IMR-90 (cell line): ENCODE data around the gene FMNL3. TPM values are rescaled to one million over a fixed set of nuclear protein-coding genes. Genes with fewer than 3 reads are reported as not detected.

ENCODE experiments used
- ATAC-seq: fragments of 200-7000 bp; cut with Tn5 transposase; 2 replicates; pipeline ENCODE4 v1.9.1; 2020; ENCODE audit warnings: low read depth, mild to moderate bottlenecking, moderate library complexity
- BruUV-seq: library from RNA; stranded (reverse); fragments of 400-500 nt; replicated peaks from 2 replicates; lab custom pipeline; 2021; lab: Mats Ljungman, UMichigan
- CTCF ChIA-PET: fragments of 300-600 bp; formaldehyde crosslinking; extraction: SDS; loops from one replicate; lab custom pipeline; 2021; ENCODE audit warnings: antibody characterized with exemption; lab: Yijun Ruan, JAX
- POLR2A ChIA-PET: fragments of 300-600 bp; sonication (Branson Sonifier 250); formaldehyde crosslinking; loops from one replicate; lab custom pipeline; 2022; ENCODE audit warnings: antibody characterized with exemption; ENCODE audit not compliant: unreplicated experiment; lab: Charles Lee
- DNase-seq: peaks from one replicate; pipeline ENCODE4 v3.0.0; 2013
- H2AFZ ChIP-seq: replicated peaks from 2 replicates; pipeline ENCODE3; 2013; ENCODE audit warnings: low read length, mild to moderate bottlenecking; ENCODE audit not compliant: poor library complexity
- H2AK5ac ChIP-seq: 2 replicates; pipeline ENCODE4 v1.6.1; 2013; ENCODE audit warnings: low read depth, low read length, inconsistent platforms
- H2AK9ac ChIP-seq: replicated peaks from 2 replicates; pipeline ENCODE3; 2013; ENCODE audit warnings: mild to moderate bottlenecking, low read depth, low read length, moderate library complexity; ENCODE audit not compliant: poor library complexity
- H2BK120ac ChIP-seq: 2 replicates; pipeline ENCODE4 v1.6.1; 2013; ENCODE audit warnings: low read depth, low read length, inconsistent platforms
- H2BK15ac ChIP-seq: 3 replicates; pipeline ENCODE4 v1.6.1; 2013; ENCODE audit warnings: low read depth, low read length, inconsistent platforms
- H2BK20ac ChIP-seq: 2 replicates; pipeline ENCODE4 v1.6.1; 2013; ENCODE audit warnings: low read depth, mild to moderate bottlenecking, inconsistent platforms, low read length, moderate library complexity
- H2BK5ac ChIP-seq: 2 replicates; pipeline ENCODE4 v1.6.1; 2013; ENCODE audit warnings: mild to moderate bottlenecking, low read depth, low read length, inconsistent platforms; ENCODE audit not compliant: poor library complexity, severe bottlenecking
- H3K14ac ChIP-seq: replicated peaks from 2 replicates; pipeline ENCODE4 v1.6.1; 2013; ENCODE audit warnings: low read depth, low read length, inconsistent platforms
- H3K18ac ChIP-seq: 2 replicates; pipeline ENCODE4 v1.6.1; 2013; ENCODE audit warnings: low read depth, low read length, control low read depth
- H3K23ac ChIP-seq: 2 replicates; pipeline ENCODE4 v1.6.1; 2013; ENCODE audit warnings: low read depth, low read length, inconsistent platforms
- H3K27ac ChIP-seq: 2 replicates; pipeline ENCODE4 v1.5.1; 2013; ENCODE audit warnings: mild to moderate bottlenecking, control low read depth, low read length; ENCODE audit not compliant: insufficient read depth
- H3K27me3 ChIP-seq: 2 replicates; pipeline ENCODE4 v1.6.1; 2013; ENCODE audit warnings: low read length; ENCODE audit not compliant: control insufficient read depth, insufficient read depth
- H3K36me3 ChIP-seq: 2 replicates; pipeline ENCODE4 v1.6.1; 2013; ENCODE audit warnings: low read length, mixed read lengths; ENCODE audit not compliant: control insufficient read depth, insufficient read depth
- H3K4ac ChIP-seq: 2 replicates; pipeline ENCODE4 v1.6.1; 2013; ENCODE audit warnings: low read depth, low read length, inconsistent platforms
- H3K4me1 ChIP-seq: 2 replicates; pipeline ENCODE4 v1.6.1; 2013; ENCODE audit warnings: low read length, mixed read lengths; ENCODE audit not compliant: control insufficient read depth, insufficient read depth
- H3K4me2 ChIP-seq: 2 replicates; pipeline ENCODE4 v1.6.1; 2013; ENCODE audit warnings: low read depth, mild to moderate bottlenecking, control low read depth, low read length, moderate library complexity
- H3K4me3 ChIP-seq: 2 replicates; pipeline ENCODE4 v1.5.1; 2013; ENCODE audit warnings: low read depth, mild to moderate bottlenecking, control low read depth, low read length, moderate library complexity; ENCODE audit not compliant: insufficient read depth
- H3K56ac ChIP-seq: 2 replicates; pipeline ENCODE4 v1.6.1; 2013; ENCODE audit warnings: low read length, inconsistent platforms; ENCODE audit not compliant: insufficient read depth; ENCODE audit errors: extremely low read depth
- H3K79me1 ChIP-seq, 2 experiments: 2 replicates each; pipeline ENCODE4 v1.6.1; 2013; ENCODE audit warnings: low read length in 2 of 2, inconsistent platforms in 1 of 2, low read depth in 1 of 2
- H3K9ac ChIP-seq: 2 replicates; pipeline ENCODE4 v1.6.1; 2013; ENCODE audit warnings: low read depth, low read length, control low read depth
- H3K9me1 ChIP-seq: 2 replicates; pipeline ENCODE4 v1.6.1; 2013; ENCODE audit warnings: low read length, inconsistent platforms; ENCODE audit not compliant: insufficient read depth
- H3K9me3 ChIP-seq: 2 replicates; pipeline ENCODE4 v1.6.1; 2013; ENCODE audit warnings: low read length; ENCODE audit not compliant: control insufficient read depth, insufficient read depth
- H4K20me1 ChIP-seq: 2 replicates; pipeline ENCODE4 v1.6.1; 2013; ENCODE audit warnings: low read length, inconsistent platforms; ENCODE audit not compliant: insufficient read depth
- H4K5ac ChIP-seq: 2 replicates; pipeline ENCODE4 v1.6.1; 2013; ENCODE audit warnings: mild to moderate bottlenecking, low read depth, low read length, control low read depth
- H4K8ac ChIP-seq, 2 experiments: 2 replicates each; pipeline ENCODE4 v1.6.1; 2013; ENCODE audit warnings: low read depth in 2 of 2, low read length in 2 of 2, control low read depth in 1 of 2, inconsistent platforms in 1 of 2
- H4K91ac ChIP-seq: 2 replicates; pipeline ENCODE4 v1.6.1; 2013; ENCODE audit warnings: low read depth, low read length, inconsistent platforms; ENCODE audit not compliant: insufficient read depth
- ELK1 ChIP-seq: fragments of 150-350 bp; IDR thresholded peaks from 2 replicates; pipeline ENCODE4 v1.6.1; 2016; ENCODE audit warnings: low read depth, mild to moderate bottlenecking, low read length, moderate library complexity, borderline replicate concordance
- FOS ChIP-seq: fragments of 150-350 bp; IDR thresholded peaks from 2 replicates; pipeline ENCODE4 v1.6.1; 2016; ENCODE audit warnings: low read depth, low read length
- MAFK ChIP-seq: IDR thresholded peaks from 2 replicates; pipeline ENCODE4 v1.6.1; 2012; ENCODE audit warnings: low read depth, low read length, improper control_type of control experiment
- MXI1 ChIP-seq: IDR thresholded peaks from 2 replicates; pipeline ENCODE4 v1.6.1; 2012; ENCODE audit warnings: low read depth, mild to moderate bottlenecking, low read length, moderate library complexity, borderline replicate concordance
- NFE2L2 ChIP-seq: fragments of 150-350 bp; IDR thresholded peaks from 2 replicates; pipeline ENCODE4 v1.6.1; 2016; ENCODE audit warnings: low read depth, mild to moderate bottlenecking, low read length
- RAD21 ChIP-seq: IDR thresholded peaks from 2 replicates; pipeline ENCODE4 v1.6.1; 2012; ENCODE audit warnings: low read length, improper control_type of control experiment
- RCOR1 ChIP-seq: IDR thresholded peaks from 2 replicates; pipeline ENCODE4 v1.6.1; 2012; ENCODE audit warnings: mild to moderate bottlenecking, low read length, improper control_type of control experiment; ENCODE audit not compliant: insufficient replicate concordance
- RFX5 ChIP-seq: IDR thresholded peaks from 2 replicates; pipeline ENCODE4 v1.8.0; 2012; ENCODE audit warnings: low read depth, mild to moderate bottlenecking, low read length, moderate library complexity
- SMC3 ChIP-seq: fragments of 150-350 bp; IDR thresholded peaks from 2 replicates; pipeline ENCODE4 v1.6.1; 2016; ENCODE audit warnings: low read depth, mild to moderate bottlenecking, antibody characterized with exemption, low read length, moderate library complexity
- whole genome bisulfite sequencing, 2 experiments: methylation state at CpG; one replicate each; pipeline versions ENCODE4 v1.1.5 to v1.1.7; 2013; ENCODE audit warnings: missing lambda C conversion rate in 2 of 2; ENCODE audit not compliant: insufficient read length in 1 of 2; ENCODE audit errors: extremely low coverage in 2 of 2; 5-methylcytosine and 5-hydroxymethylcytosine counted together
- dilution Hi-C: fragments of 300-500 bp; cut with HindIII; formaldehyde crosslinking; loops from one replicate; pipeline ENCODE4 v1.14.3; 2018; ENCODE audit warnings: low sequenced_read_pairs; ENCODE audit not compliant: unreplicated experiment
- in situ Hi-C: fragments of 300-500 bp; cut with MboI; formaldehyde crosslinking; loops from 3 replicates; pipeline ENCODE4 v1.14.3; 2019; ENCODE audit warnings: low sequenced_read_pairs, inconsistent platforms, mixed read lengths
- intact Hi-C: fragments of 100-400 bp; cut with micrococcal nuclease; formaldehyde crosslinking; loops from 2 replicates; pipeline ENCODE4 v1.10.0; 2022
- polyA plus RNA-seq, 3 experiments: library from polyadenylated mRNA; depleted of rRNA; stranded (reverse); fragments of >200 nt; gene quantifications; 2 replicates each; pipeline ENCODE4 v1.2.3, GENCODE V29; 2012; ENCODE audit warnings: low replicate concordance in 1 of 3
- total RNA-seq: library from RNA; depleted of rRNA; stranded (reverse); fragments of >200 nt; gene quantifications from 2 replicates; pipeline ENCODE4 v1.2.3, GENCODE V29; 2012

The FMNL3 gene
- total and polyA plus RNA-seq, 2 of the 4 experiments (the other 2 are of a cell fraction) = 16.3 to 36.4 TPM

GRCh38 chr12:49669796-49670195 lies 37.4 kb downstream of the FMNL3 start:
- Histone ChIP-seq H4K91ac (no peak overlapping the region), H2AK5ac (no peak overlapping the region), H4K8ac (no peak overlapping the region), H3K4me3 (no peak overlapping the region), H3K9me1 (peaks cover 47% of the 10 kb centered on the region), H3K18ac (no peak overlapping the region), H2BK15ac (no peak overlapping the region), H3K36me3 (no peaks in the 10 kb centered on the region), H4K5ac (no peak overlapping the region), H3K23ac (no peak overlapping the region), H3K14ac (no peak overlapping the region), H3K9me3 (no peaks in the 10 kb centered on the region), H3K9ac (no peak overlapping the region), H2AFZ (no peak overlapping the region), H3K79me1 (peaks cover 40 to 96% of the 10 kb centered on the region in 2 experiments), H2BK5ac (no peak overlapping the region), H4K20me1 (no peaks in the 10 kb centered on the region), H2BK20ac (no peak overlapping the region), H3K27me3 (no peaks in the 10 kb centered on the region), H2AK9ac (no peak overlapping the region), H3K4ac (no peak overlapping the region; the same call in 1 of the 2 replicates), H3K27ac (no peak overlapping the region), H3K56ac (no peak overlapping the region), H2BK120ac (no peak overlapping the region), H3K4me2 (no peak overlapping the region), H3K4me1 (peaks cover 39% of the 10 kb centered on the region)
- DNase-seq (no peak), ATAC-seq (no peak)
- WGBS, 2 experiments = 96% methylated on average over 4 of the region's 4 CpGs; no CpG with 5 or more reads in 1 of the 2 experiments
- no peak for TF ChIP-seq MAFK
- no peak for TF ChIP-seq NFE2L2
- TF ChIP-seq SMC3 = no peak
- TF ChIP-seq RFX5 = no peak
- no peak for TF ChIP-seq RAD21
- TF ChIP-seq ELK1 = no peak
- no peak for TF ChIP-seq MXI1
- TF ChIP-seq RCOR1 = no peak
- TF ChIP-seq FOS = no peak
- dilution Hi-C loops = no loop called here
- POLR2A ChIA-PET = no interaction called here
- in situ Hi-C loops = no loop called here
- intact Hi-C loops = no loop called here
- CTCF ChIA-PET = no interaction called here
- BruUV-seq = no TSS peak
